ENCODE data around the gene CLSTN3. TPM values are rescaled to one million over a fixed set of nuclear protein-coding genes. Genes with fewer than 3 reads are reported as not detected.
"Not testable (repeated sequence)": the region's sequence is repeated elsewhere in the genome, so short reads cannot be mapped to it uniquely, and the experiment has no call there.

The CLSTN3 gene
- total RNA-seq, 2 experiments from 2014 or later, result 16.5 to 17.2 TPM

DNA sequence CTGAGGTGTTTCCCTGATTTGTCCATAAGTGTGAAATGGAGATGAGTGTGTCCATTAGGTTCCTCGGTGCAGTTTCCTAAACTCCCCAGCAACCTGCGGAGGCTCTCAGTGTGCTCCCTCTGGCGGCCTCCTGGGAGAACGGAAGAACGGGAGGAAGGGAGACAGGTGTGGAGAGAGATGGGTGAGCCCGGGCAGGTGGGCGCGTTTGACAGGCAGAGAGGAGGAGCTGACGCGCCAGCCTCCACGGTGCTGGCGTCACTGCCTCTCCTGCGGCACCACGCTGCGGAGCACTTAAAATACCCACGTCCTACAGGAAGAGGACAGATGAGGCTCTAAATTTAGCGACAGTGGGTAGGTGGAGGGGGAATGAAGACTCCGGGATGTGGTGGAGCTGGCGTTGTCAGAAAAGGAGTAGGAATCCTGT lies 32.5 kb downstream of the CLSTN3 start:
- DNase-seq, result peak; percentile 40
- peak overlapping the region; percentile 40 for H3K4me3 Mint-ChIP-seq
- no peak overlapping the region for H3K27ac Mint-ChIP-seq
- peaks cover 5% of the 10 kb centered on the region for H3K4me1 Mint-ChIP-seq
- H3K27me3 Mint-ChIP-seq, result peaks cover 18% of the 10 kb centered on the region
- H3K9me3 Mint-ChIP-seq, result peaks cover 4% of the 10 kb centered on the region
- H3K36me3 Mint-ChIP-seq, result no peaks in the 10 kb centered on the region

DNA sequence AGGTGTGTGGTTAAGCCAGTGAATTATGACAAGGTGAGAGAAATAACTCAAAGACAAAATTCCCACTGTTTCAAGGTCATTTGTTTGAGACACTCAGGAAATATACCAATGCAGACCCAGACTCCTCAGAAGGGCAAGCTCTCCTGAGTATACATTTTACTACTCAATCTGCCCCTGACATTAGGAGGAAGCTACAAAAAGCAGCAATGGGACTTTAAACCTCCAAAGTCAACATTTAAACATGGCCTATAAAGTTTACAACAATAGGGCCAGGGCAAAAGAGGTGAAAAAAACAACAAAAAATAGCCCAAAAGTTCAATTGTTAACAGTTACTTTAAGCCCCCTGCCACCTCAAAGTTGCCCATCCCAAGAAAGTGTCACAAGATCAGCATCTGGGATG lies 39.8 kb downstream of the CLSTN3 start:
- H3K4me1 Mint-ChIP-seq, result no peaks in the 10 kb centered on the region
- H3K4me3 Mint-ChIP-seq, result no peak overlapping the region
- H3K9me3 Mint-ChIP-seq, result peaks cover 26% of the 10 kb centered on the region
- H3K36me3 Mint-ChIP-seq, result peaks cover 5% of the 10 kb centered on the region
- H3K27me3 Mint-ChIP-seq, result peaks cover 31% of the 10 kb centered on the region
- no peak for DNase-seq
- H3K27ac Mint-ChIP-seq, result no peak overlapping the region

DNA sequence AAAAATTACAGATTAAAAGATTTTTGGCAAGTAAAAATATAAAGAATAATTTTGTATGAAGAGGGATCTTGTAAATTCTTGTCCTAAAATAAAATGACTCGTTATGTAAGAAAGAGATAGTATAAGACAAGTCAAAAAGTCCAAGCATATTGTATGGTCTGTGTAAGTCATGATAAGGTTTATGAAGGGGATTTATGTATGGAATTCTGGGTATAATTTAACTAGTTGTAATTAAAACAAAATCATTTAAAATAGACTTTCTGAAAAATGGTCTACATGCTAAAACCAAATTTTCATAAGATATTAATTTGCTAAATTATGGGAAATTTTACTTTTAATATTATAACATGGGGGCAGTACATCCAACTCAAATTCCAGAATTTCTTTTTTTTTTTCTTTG lies 41.7 kb downstream of the CLSTN3 start:
- peaks cover 28% of the 10 kb centered on the region for H3K9me3 Mint-ChIP-seq
- peaks cover 34% of the 10 kb centered on the region for H3K27me3 Mint-ChIP-seq
- H3K27ac Mint-ChIP-seq, result no peak overlapping the region
- peaks cover 5% of the 10 kb centered on the region for H3K36me3 Mint-ChIP-seq
- no peak overlapping the region for H3K4me3 Mint-ChIP-seq
- H3K4me1 Mint-ChIP-seq, result no peaks in the 10 kb centered on the region
- DNase-seq, result no peak

DNA sequence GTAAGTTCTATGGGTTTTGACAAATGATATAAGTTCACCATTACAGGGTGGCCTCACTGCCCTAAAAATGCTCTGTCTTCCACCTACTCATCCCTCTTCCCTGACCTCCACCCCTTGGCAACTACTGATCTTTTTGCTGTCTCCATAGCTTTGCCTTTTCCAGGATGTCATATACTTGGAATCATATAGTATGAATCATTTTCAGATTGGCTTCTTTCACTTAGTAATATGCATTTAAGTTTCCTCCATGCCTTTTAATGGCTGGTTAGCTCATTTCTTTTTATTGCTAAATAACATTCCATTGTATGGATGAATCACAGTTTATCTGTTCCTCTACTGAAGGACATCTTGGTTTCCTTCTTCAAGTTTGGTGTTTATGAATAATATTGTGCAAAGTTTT lies 45.3 kb downstream of the CLSTN3 start:
- no peak overlapping the region for H3K27ac Mint-ChIP-seq
- no peak overlapping the region for H3K4me3 Mint-ChIP-seq
- H3K4me1 Mint-ChIP-seq, result no peaks in the 10 kb centered on the region
- no peak for DNase-seq
- peaks cover 1% of the 10 kb centered on the region for H3K36me3 Mint-ChIP-seq
- H3K9me3 Mint-ChIP-seq, result peaks cover 14% of the 10 kb centered on the region
- peaks cover 37% of the 10 kb centered on the region for H3K27me3 Mint-ChIP-seq

DNA sequence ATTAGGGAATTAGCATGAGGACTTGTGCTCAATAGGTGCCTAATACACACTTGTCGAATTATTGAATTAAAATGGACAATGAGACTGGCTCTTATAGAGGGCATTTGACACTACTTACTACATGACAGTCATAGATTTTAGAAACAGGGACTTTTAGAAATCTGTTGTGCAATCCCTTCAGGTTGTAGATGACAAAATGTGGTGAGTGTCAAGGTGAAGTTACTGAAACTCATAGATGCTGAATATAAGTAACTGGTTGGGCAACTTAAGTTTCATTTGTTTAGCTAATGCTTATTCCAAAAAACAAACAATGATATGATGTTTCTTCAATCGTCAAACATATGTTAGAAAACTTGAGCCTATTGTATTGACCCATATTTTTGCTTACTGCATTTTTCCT lies 46.4 kb downstream of the CLSTN3 start:
- H3K4me1 Mint-ChIP-seq, result no peaks in the 10 kb centered on the region
- H3K9me3 Mint-ChIP-seq, result peaks cover 6% of the 10 kb centered on the region
- H3K27me3 Mint-ChIP-seq, result peaks cover 35% of the 10 kb centered on the region
- no peaks in the 10 kb centered on the region for H3K36me3 Mint-ChIP-seq
- DNase-seq, result no peak
- H3K27ac Mint-ChIP-seq, result no peak overlapping the region
- H3K4me3 Mint-ChIP-seq, result no peak overlapping the region

DNA sequence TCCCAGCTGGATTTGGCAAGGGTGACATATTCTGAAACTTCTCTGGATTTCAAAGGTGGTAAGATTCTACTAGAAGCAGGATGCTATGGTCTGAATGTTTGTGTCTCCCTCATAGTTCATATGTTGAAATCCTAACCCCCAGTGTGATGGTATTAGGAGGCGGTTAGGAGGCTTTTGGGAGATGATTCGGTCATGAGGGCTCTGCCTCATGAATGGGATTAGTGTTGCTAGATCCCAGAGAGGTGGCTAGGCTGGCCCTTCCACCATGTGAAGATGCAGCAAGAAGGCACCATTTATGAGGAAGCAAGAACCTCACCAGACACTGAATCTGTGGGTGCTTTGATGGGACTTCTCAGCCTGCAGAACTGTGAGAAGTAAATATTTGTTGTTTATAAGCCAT lies 48.3 kb downstream of the CLSTN3 start:
- Mint-ChIP-seq H3K27ac (no peak overlapping the region), H3K27me3 (peaks cover 31% of the 10 kb centered on the region), H3K4me3 (no peak overlapping the region), H3K9me3 (peaks cover 2% of the 10 kb centered on the region), H3K4me1 (no peaks in the 10 kb centered on the region), H3K36me3 (no peaks in the 10 kb centered on the region)
- DNase-seq, result no peak

DNA sequence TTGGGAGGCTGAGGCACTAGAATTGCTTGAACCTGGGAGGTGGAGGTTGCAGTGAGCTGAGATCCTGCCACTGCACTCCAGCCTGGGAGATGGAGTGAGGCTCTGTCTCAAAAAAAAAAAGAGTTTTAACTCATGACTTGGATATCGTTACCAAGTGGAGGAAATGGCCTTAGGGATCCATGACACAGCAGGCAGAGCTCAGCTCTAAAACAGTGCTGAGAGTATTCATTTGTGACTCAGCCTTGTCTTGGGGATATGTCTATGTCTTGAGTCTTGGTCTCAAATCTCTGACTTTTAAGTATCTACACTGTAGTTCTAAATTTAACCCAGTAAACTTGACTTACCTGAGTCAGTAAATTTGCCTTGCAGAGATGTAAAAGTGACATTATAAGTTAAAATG lies 50.5 kb downstream of the CLSTN3 start:
- Mint-ChIP-seq H3K27ac (no peak overlapping the region), H3K36me3 (no peaks in the 10 kb centered on the region), H3K9me3 (no peaks in the 10 kb centered on the region), H3K4me1 (no peaks in the 10 kb centered on the region), H3K27me3 (peaks cover 17% of the 10 kb centered on the region), H3K4me3 (no peak overlapping the region)
- DNase-seq, result no peak

DNA sequence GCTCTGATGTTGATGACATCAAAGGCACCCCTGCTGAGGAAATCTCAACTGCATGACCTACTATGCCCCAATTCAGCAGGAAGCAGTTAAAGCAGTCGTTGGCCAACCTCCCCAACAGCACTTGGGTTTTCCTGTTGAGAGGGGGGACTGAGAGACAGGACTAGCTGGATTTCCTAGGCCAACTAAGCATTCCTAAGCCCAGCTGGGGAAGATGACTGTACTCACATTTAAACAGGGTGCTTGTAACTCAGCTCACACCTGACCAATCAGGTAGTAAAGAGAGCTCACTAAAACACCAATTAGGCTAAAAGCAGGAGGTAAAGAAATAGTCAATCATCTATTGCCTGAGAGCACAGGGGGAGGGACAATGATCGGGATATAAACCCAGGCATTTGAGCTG lies 55.9 kb downstream of the CLSTN3 start:
- H3K4me1 Mint-ChIP-seq, result peaks cover 14% of the 10 kb centered on the region
- not testable (repeated sequence) for H3K27me3 Mint-ChIP-seq, H3K9me3 Mint-ChIP-seq, DNase-seq, H3K36me3 Mint-ChIP-seq, H3K27ac Mint-ChIP-seq, H3K4me3 Mint-ChIP-seq

DNA sequence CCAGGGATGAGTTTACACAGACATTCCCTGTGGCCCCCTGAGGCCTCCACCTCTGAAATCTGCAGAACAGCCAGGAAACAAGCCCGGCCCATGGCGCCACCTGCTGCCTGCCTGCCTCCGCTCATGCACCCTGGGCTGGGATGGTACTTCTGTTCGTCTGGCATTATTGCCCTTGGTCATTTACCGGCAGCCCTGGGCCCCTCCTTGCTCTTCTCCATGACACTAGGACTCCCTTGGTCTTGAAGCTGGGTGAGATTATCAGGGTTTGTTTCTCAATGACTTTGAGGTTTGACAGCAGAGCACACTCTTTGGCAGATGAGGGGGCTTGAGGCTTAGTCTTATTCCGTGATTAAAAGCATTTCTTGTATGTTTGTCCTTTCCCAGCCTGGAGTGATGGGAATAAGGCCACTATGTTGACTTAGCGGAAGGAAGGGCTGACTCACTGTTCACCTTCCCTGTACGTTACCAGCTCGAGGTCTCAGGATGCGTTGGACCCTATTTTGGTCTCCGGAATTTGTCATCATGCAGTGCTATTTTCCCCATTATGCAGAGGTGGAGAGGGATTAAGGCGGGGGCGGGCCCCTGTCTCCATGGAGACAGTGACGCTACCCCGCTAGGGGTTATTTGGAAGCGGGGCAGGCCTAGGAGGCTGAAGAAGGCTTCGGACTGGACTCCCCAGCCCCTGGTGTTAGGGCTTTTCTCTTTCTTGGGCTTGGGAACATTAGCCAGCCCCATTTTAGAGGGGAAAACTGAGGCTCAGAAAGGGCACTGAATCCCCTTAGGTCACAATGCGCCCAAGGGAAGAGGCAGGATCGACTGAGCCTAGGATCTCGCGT lies 58.6 kb downstream of the CLSTN3 start:
- no peaks in the 10 kb centered on the region for H3K9me3 Mint-ChIP-seq
- H3K4me3 Mint-ChIP-seq, result peak overlapping the region; percentile 92
- peaks cover 33% of the 10 kb centered on the region for H3K4me1 Mint-ChIP-seq
- peaks cover 21% of the 10 kb centered on the region for H3K36me3 Mint-ChIP-seq
- peak; percentile 69 for DNase-seq
- H3K27ac Mint-ChIP-seq, result peak overlapping the region; percentile 92
- H3K27me3 Mint-ChIP-seq, result no peaks in the 10 kb centered on the region

DNA sequence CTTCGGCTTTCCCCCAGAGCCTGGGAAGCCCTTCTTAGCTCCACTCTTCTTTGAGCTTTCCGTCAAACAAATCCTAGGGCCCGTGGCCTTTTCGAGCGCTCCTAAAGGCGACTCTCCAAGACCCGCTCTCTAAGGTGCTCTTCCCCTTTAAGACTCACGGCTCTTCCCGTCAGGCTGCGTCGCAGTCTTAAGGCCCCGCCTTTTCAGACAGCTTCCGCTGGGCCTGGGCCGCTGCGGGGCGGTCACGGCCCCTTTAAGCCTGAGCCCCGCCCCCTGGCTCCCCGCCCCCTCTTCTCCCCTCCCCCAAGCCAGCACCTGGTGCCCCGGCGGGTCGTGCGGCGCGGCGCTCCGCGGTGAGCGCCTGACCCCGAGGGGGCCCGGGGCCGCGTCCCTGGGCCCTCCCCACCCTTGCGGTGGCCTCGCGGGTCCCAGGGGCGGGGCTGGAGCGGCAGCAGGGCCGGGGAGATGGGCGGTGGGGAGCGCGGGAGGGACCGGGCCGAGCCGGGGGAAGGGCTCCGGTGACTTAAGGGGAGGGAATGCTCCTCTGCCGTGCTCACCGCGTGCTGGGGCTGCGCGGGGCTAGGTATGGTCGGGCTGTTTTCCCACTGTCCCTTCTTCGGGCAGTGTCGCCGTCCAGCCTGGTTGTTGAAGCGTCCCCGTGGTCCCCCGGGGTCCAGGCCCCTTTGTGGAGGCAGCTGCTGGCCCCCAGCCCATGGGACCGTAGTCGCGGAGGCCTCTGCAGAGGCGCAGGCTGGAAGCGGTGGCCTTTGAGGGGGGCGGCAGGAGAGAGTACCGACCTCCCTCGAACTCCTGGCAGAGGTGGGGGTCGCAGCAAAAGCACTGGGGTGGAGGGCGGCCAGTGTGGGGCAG lies 59.5 kb downstream of the CLSTN3 start, which contains the start of gene PEX5:
PEX5 (plus strand) TSS at position 289 of the 870 bp plus-strand sequence. CDS start 692 bp downstream, outside the sequence.
- H3K36me3 Mint-ChIP-seq, result peaks cover 27% of the 10 kb centered on the region
- peaks cover 38% of the 10 kb centered on the region for H3K4me1 Mint-ChIP-seq
- H3K27ac Mint-ChIP-seq, result peak within 1 kb of the TSS; percentile 92
- H3K27me3 Mint-ChIP-seq, result no peaks in the 10 kb centered on the region
- DNase-seq, result peak; percentile 84
- peak within 1 kb of the TSS; percentile 92 for H3K4me3 Mint-ChIP-seq
- H3K9me3 Mint-ChIP-seq, result no peaks in the 10 kb centered on the region

DNA sequence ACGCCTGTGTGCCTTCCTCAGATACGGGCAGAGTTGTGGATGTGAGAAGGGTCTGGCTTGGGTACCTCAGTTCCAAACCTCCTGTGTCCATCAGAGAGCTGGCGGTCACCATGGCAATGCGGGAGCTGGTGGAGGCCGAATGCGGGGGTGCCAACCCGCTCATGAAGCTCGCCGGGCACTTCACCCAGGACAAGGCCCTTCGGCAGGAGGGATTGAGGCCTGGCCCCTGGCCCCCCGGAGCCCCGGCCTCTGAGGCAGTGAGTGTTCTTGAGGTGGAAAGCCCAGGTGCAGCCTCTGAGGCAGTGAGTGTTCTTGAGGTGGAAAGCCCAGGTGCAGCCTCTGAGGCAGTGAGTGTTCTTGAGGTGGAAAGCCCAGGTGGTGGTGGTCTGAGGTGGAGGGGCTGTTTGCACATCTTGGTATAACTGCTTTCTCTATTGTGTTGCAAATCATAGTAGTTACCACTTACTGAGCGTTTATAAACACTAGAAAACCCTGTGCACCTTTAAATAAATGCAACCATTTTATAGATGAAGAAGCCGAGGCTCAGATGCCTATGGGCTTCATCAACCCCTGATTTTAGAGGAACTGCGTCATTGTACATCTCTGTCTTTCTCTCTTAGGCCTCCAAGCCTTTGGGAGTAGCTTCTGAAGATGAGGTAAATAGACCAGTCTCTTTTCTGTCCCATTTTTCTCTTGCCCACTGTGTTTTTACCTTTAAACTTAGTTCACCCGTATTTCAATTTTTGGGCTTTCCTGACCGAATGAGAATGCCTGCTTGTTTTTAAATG lies 60.3 kb downstream of the CLSTN3 start:
- peak; percentile 18 for DNase-seq
- Mint-ChIP-seq H3K4me1 (peaks cover 47% of the 10 kb centered on the region), H3K36me3 (peaks cover 33% of the 10 kb centered on the region), H3K27ac (peak overlapping the region; percentile 82), H3K4me3 (peak overlapping the region; percentile 87), H3K9me3 (no peaks in the 10 kb centered on the region), H3K27me3 (no peaks in the 10 kb centered on the region)

DNA sequence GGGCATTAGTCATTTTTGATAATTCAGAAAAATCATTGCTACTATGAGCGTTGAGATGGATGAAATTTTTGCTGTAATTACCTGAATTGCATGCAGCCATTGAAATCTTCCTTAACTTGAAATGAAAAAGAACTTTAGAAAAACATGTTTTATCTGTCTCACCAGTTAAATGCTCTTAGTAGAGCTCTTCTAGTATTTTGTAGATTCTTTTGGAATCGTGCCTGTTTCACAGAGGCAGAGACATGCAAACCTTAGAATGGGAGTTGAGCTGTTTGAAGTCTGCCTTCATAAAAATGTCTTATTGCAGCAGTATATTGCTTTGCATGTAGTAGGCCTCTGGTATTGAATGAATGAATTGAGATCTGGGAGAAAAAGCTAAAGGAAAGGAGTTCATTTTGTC lies 63.5 kb downstream of the CLSTN3 start:
- peaks cover 43% of the 10 kb centered on the region for H3K4me1 Mint-ChIP-seq
- DNase-seq, result no peak
- no peaks in the 10 kb centered on the region for H3K27me3 Mint-ChIP-seq
- no peak overlapping the region for H3K27ac Mint-ChIP-seq
- H3K36me3 Mint-ChIP-seq, result peaks cover 37% of the 10 kb centered on the region
- H3K4me3 Mint-ChIP-seq, result no peak overlapping the region
- H3K9me3 Mint-ChIP-seq, result no peaks in the 10 kb centered on the region

DNA sequence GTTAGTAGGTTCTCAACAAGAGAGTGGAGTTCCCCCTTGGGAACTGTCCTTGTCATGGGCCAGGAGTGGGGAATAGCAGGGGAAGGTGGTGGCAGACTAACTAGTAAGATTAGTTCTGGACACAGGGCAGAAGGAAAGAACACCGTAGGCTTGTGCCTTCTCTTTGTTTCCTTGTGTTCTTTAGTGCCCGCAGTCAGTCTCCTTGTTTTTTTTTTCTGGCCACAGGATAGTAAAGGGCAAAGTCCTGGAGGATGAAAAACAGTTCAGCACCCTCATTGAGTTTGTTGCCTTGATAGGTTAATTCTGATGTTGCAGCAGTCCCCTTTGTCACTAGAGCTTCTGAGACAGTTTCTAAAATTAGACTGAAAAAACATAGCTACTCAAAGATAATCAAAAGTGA lies 67.7 kb downstream of the CLSTN3 start:
- Mint-ChIP-seq H3K36me3 (peaks cover 32% of the 10 kb centered on the region), H3K9me3 (no peaks in the 10 kb centered on the region), H3K4me1 (peaks cover 23% of the 10 kb centered on the region), H3K27ac (no peak overlapping the region), H3K27me3 (no peaks in the 10 kb centered on the region), H3K4me3 (no peak overlapping the region)
- no peak for DNase-seq

DNA sequence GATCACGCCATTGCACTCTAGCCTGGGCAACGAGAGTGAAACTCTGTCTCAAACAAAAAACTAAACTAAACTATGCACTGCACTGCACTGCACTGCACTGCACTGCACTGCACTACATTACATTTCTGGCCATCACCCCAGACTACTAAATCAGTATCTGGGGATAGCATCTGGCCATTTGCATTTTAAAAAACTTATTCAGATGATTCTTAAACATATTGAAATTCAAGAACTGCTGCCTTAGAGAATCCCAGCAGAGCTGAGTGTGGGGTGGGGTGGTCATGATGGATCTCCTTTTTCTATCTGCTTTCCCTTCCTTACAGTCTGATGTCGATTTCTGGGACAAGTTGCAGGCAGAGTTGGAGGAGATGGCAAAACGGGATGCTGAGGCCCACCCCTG lies 72.9 kb downstream of the CLSTN3 start:
- H3K9me3 Mint-ChIP-seq, result no peaks in the 10 kb centered on the region
- no peak overlapping the region for H3K27ac Mint-ChIP-seq
- H3K36me3 Mint-ChIP-seq, result peaks cover 31% of the 10 kb centered on the region
- no peak for DNase-seq
- no peaks in the 10 kb centered on the region for H3K4me1 Mint-ChIP-seq
- no peak overlapping the region for H3K4me3 Mint-ChIP-seq
- no peaks in the 10 kb centered on the region for H3K27me3 Mint-ChIP-seq

DNA sequence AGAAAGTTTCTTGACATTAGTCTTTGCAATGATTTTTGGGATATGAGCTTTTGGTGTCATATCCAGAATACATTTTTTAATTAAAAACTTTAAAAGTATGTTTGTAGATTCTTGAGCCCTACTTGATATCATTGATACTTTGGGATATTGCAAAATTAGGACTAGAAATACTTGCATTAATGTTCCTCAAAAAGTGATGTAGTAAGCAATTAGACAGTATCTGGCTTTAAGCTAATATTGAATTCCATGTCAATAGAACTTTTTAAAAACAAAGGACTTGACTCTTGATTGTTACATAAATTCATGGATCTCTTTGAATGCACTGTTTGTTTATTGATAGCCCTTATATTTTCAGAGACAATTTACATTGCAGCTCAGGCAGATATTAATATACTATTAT lies 74.9 kb downstream of the CLSTN3 start:
- no peak for DNase-seq
- no peaks in the 10 kb centered on the region for H3K4me1 Mint-ChIP-seq
- H3K4me3 Mint-ChIP-seq, result no peak overlapping the region
- no peaks in the 10 kb centered on the region for H3K27me3 Mint-ChIP-seq
- H3K36me3 Mint-ChIP-seq, result peaks cover 51% of the 10 kb centered on the region
- H3K27ac Mint-ChIP-seq, result no peak overlapping the region
- H3K9me3 Mint-ChIP-seq, result no peaks in the 10 kb centered on the region

Measured in activated naive CD8-positive, alpha-beta T cell treated with anti-CD3 and anti-CD28 coated beads for 36 hours (primary cell).